HG02870 (cell line): ENCODE measurements around the gene STK32C.
"Not testable (repeated sequence)": the region's sequence is repeated elsewhere in the genome, so short reads cannot be mapped to it uniquely, and the experiment has no call there.

Experiments
- ATAC-seq: cut with Tn5 transposase; IDR thresholded peaks from one replicate; pipeline ENCODE4 v1.9.1; 2021; ENCODE audit warnings: mild to moderate bottlenecking, moderate library complexity; ENCODE audit not compliant: unreplicated experiment

Gene STK32C

DNA sequence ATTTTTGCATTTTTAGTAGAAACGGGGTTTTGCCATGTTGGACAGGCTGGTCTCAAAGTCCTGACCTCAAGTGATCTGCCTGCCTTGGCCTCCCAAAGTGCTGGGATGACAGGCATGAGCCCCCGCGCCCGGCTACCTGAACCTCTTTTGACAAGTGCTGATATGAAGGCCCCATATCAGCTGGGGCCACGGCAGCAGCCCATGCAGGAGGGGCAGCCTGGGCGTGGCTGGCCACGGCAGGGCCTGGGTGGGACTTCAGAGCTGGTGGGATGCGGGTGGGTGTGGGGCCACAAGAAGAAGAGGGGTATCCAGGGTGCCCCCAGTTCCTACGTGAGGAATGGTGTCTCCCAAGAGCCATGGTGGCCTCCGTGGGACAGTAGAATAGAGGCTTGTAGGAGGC lies 31.1 kb upstream of the STK32C start:
- no peak for ATAC-seq

DNA sequence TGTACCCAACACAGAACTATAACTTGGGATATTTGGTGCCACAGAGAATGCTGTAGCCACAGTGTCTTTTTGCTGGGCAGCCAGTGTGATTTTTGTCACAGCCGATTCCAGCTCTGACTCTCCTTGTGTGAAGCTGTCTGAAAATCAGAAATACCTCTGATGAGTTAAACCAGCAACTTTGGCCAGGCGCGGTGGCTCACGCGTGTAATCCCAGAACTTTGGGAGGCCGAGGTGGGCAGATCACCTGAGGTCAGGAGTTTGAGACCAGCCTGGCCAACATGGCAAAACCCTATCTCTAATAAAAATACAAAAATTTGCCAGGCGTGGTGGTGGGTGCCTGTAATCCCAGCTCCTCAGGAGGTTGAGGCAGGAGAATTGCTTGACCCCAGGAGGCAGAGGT lies 30.1 kb upstream of the STK32C start:
- ATAC-seq = not testable (repeated sequence)

DNA sequence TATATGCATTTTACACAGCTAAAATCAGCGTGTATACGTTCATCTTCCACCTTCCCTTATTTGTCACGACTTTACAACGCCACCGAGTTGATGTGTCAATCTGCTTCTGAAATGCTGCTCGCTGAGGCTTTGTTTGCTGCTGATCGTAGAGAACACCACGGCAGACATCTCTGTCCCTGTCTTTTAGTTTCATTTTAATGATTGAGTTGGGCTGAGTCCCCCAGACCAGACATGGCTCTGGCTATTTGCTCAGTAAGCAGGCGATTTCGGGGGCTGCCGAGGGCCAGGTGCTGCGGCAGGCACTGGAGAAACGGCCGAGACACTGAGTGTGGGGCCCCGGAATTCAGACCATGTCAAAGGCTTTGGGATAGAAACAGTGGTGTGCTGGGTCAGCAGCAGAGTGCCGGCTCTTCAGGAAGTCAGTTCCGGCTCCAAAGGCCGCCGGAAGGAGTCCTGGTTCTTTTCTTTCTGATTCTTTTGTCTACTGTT lies 29.2 kb upstream of the STK32C start:
- ATAC-seq = no peak

DNA sequence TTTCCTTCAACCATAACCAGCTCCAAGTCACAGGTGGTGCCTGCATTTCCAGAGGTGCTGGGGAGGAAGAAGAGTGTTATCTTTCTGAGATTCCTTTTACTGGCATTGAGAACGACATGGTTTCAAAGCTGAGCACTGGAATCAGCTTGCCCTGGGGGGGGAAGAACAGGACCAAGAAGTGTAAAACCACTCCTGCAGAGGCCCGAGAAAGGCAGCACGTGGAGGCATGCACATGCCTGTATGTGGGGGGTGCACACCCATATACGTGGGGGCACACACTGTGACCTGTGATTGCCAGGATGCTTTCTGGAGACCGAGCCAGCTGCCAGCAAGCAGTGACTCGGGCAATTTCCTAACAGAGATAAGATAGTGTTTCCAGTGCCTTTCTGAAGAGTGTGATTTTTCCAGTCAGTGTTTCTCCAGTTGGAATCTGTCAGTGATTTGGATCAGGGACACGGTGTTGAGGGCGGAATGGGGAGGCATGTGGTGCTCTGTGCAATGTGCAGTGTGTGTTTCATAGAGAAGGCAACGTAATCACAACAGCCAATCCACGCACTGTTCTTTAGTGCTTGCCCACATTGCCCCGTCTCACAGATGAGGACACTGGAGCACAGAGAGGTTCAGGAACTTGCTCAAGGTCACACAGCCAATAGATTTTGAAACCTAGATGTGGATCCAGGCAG lies 28.5 kb upstream of the STK32C start:
- ATAC-seq = no peak

- ATAC-seq = no peak
These were observed 27.7 kb upstream of the STK32C start for GRCh38 chr10:132335189-132336063.

DNA sequence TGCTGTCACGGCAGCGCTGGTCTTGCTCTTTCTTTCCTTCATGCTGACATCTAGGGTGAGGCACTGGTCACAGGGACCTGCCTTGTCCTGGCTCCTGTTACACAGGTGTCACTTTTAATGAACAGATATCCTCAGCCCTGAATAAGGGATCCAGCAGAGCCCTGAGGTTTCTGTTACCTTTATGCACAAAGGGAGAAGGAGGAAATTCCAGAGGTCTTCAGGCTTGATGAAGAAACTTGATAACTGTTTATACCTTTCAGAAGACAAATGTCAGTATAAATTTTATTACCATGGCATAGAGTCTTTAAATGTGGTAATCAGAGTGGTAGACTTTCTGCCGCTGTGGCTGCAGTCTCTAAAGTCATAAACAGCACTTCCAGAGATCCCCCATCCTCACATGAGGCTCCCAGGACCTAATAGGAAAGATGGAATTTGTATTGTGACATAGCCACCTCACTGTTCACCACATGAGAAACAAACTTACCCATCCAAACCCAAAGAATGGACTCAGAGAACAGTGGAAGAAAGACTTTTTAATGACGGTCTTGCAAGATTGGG lies 27.0 kb upstream of the STK32C start:
- no peak for ATAC-seq

DNA sequence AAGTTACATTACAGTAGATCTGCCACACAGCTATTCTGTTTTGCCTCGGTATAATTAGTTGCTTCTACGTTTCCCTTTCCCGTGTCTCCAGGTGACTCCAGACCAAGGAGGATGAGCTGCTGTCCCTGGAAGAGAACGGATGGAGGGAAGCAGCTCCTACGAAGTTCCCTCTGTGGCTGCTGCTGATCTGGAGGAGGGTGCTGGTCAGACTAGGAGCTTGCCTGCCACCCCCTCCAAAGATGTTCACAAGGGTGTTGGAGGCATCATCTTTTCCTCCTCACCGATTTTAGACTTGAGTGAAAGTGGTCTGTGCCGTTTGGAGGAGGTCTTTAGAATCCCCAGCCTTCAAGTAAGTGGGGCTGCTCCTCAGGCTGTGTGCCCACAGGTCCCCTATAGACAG lies 25.6 kb upstream of the STK32C start:
- no peak for ATAC-seq

DNA sequence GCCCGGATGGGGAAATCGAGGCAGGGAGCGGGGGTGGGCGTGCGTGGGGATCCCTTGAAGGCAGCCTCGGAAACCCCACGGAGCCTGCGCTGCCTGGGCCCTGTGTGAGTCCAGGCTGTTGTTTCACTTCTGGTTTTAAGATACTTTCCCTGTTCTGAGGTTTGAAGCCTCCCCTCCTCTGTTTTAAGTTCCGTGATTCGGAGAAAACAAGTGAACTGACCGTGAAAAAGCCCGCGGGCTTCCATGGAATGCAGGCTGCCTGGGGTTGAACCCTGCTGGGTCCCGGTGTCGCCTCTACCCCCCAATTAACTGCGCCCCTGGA lies 24.6 kb upstream of the STK32C start:
- ATAC-seq = peak; percentile 57

- peak; percentile 83 for ATAC-seq
These were observed 24.1 kb upstream of the STK32C start, which contains the start of gene LRRC27 for GRCh38 chr10:132331601-132332432. Gene LRRC27 (plus strand): TSS chr10:132332193. CDS start chr10:132333525, 1,332 bp downstream.

- ATAC-seq = no peak
These were observed 22.7 kb upstream of the STK32C start for GRCh38 chr10:132330486-132330833.

- ATAC-seq = no peak
These were observed 22.1 kb upstream of the STK32C start for GRCh38 chr10:132329565-132330485.

DNA sequence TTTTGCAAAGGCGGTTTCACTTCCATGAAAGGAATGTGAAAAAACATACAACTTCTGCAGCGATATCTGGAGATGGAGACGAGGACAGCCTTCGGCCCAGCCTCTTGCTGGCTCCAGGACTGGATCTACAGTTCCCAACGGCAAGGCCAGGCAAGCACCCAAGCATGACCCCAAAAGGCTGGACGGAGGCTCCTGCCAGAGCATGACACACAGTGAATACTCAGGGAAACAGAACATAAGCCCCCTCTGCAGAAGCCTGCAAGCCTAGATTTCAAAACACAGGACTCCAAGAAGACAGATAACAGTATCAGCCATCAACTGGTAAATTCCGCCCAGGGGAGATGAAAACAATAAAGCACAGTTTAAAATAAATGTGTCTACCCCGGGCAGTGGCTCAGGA lies 21.0 kb upstream of the STK32C start:
- ATAC-seq = no peak

DNA sequence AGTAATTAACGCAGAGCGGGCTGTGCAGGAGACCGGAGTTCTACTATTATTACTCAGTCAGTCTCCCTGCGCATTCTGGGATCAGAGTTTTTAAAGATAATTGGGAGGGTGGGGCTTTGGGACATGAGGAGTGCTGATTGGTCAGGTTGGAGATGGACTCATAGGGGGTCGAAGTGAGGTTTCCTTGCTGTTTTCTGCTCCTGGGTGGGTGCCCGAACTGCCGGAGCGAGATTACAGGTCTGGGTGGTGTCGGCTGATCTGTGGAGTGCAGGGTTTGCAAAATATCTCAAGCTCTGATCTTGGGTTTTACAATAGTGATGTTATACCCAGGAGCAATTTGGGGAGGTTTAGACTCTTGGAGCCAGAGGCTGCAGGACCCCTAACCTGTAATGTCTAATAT lies 20.4 kb upstream of the STK32C start:
- ATAC-seq = no peak

GRCh38 chr10:132326925-132327324 lies 19.2 kb upstream of the STK32C start:
- ATAC-seq = no peak

DNA sequence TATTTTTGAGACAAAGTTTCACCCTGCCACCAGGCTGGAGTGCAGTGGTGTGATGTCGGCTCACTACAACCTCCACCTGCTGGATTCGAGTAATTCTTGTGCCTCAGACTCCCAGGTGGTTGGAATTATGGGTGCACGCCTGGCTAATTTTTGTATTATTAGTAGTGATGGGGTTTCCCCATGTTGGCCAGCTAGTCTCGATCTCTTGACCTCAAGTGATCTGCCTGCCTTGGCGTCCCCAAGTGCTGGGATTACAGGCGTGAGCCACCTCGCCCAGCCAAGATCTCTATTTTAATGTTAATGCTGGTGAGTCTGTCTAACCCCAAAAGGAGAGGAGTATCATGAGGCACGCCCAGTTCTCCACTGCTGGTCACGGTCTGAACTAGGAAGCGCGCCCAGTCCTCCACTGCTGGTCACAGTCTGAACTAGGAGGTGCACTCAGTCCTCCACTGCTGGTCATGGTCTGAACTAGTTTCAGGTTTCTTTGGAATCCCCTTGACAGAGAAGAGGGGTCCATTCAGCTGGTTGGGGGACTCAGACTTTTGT lies 18.7 kb upstream of the STK32C start:
- peak; percentile 55 for ATAC-seq

DNA sequence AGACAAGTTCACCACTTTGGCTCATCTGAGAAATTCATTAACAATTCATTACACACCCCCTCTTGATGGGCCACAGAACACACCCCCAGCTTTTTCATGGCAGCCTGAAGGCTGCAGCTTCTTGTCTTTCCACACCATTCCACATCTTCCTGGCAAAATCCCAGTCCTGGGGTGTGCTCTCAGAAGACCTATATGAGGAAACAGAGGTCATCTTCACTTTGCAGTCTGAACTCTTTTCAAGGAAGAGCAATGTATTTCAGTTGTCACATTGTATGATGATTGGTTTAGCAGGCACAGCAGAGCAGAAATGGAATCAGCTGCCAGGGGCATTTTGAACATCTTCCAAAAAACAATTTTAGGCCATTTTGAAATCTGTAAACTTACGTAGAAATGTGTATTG lies 16.4 kb upstream of the STK32C start:
- ATAC-seq = no peak

- ATAC-seq = no peak
These were observed 14.9 kb upstream of the STK32C start for GRCh38 chr10:132322586-132323048.

DNA sequence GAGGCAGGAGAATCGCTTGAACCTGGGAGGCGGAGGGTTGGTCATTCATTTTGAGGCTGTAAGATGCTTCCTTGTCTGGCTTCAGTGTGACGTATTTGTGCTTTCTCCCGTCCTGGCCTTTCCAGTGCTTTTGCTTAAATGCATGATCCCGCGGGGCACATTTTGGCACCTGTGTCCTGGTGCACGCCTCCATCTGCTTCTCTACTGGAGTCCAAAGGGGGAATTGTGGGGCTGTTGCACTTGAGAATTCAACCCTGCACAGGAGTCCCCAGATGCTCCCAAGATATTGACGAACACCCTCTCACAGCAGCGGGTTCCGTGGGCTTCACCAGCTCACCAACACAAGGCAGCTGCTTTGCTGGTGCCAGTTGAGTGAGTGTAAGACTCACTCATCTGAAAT lies 14.0 kb upstream of the STK32C start:
- ATAC-seq = no peak

DNA sequence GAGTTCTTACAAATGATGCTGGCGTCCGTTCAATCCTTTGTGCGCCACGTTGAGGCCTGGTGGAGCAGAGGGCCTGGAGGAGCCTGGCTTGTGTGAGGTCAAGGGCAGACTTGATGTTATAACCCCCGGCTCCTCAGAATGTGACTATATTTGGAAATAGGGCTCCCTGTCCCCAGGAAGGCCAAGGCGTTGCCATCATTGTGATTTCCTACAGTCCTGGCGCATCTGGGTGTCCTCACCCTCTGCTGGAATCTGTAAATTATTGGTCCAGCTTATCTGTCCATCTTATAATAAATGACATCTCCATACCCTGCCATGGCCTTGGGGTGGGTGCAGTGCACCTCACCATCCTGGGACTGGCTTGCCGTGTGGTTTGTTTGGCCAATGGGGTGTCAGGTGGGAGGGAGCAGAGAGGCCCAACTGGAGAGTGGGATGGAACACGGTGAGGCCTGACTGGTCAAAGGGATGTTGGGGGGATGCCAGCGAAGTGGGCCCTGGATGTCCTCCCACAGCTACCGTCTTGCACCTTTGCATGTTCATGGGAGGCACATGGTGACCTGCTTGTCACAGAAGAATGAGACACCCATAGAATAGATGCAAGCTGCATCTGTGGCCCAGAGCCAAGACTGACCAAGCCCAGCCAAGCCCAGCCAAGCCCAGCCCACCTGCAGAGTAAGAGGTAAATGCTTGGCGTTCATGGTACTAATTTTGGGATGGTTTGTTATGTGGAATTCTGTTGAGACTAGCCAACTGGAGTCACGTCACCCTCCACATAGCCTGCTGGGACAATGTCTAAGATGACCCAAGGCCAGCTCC lies 13.1 kb upstream of the STK32C start:
- no peak for ATAC-seq
